SK-N-SH (cell line): ENCODE measurements around the gene PROX1. TPM values are rescaled to one million over a fixed set of nuclear protein-coding genes. Genes with fewer than 3 reads are reported as not detected.

Experiments
- CTCF ChIA-PET: fragments of 300-600, 350-600 bp; formaldehyde crosslinking; extraction: SDS; loops from one replicate; lab custom pipeline; 2021; lab: Yijun Ruan, JAX
- POLR2A ChIA-PET: fragments of 350-600 bp; sonication (Branson Sonifier 250); formaldehyde crosslinking; extraction: SDS; loops from one replicate; lab custom pipeline; 2020; ENCODE audit warnings: antibody characterized with exemption, inconsistent platforms; lab: Yijun Ruan, JAX
- DNase-seq: peaks from one replicate; pipeline ENCODE4 v3.0.0; 2012
- H2AFZ ChIP-seq: fragments of 200-600 bp; sonication (generic); 2 replicates; pipeline ENCODE4 v1.8.1; 2016; ENCODE audit warnings: antibody characterized with exemption, mild to moderate bottlenecking, low read depth
- H3F3A ChIP-seq: fragments of 200-600 bp; sonication (generic); replicated peaks from 2 replicates; pipeline ENCODE3; 2016; ENCODE audit warnings: antibody characterized with exemption, mild to moderate bottlenecking; ENCODE audit not compliant: insufficient read depth
- H3K27ac ChIP-seq, 2 experiments: fragments of 200-500 bp in 1 of 2; fragments of 200-600 bp in 1 of 2; sonication (Bioruptor generic) in 1 of 2; sonication (generic), shearing (Covaris generic) in 1 of 2; 2 replicates each; pipeline versions ENCODE4 v1.5.1 to v1.6.1; 2014 to 2016; ENCODE audit warnings: low read depth in 2 of 2, inconsistent platforms in 1 of 2, low read length in 1 of 2, mild to moderate bottlenecking in 1 of 2, mixed read lengths in 1 of 2
- H3K27me3 ChIP-seq: fragments of 200-600 bp; sonication (generic), shearing (Covaris generic); 2 replicates; pipeline ENCODE4 v1.6.1; 2016; ENCODE audit warnings: mixed run types; ENCODE audit not compliant: insufficient read depth
- H3K36me3 ChIP-seq, 2 experiments: fragments of 200-500 bp in 1 of 2; fragments of 200-600 bp in 1 of 2; sonication (Bioruptor generic) in 1 of 2; sonication (generic) in 1 of 2; replicated peaks in 1 of 2; 2 replicates each; pipeline versions ENCODE3 to v1.5.1; 2014 to 2016; ENCODE audit warnings: low read length in 1 of 2, mild to moderate bottlenecking in 1 of 2; ENCODE audit not compliant: insufficient read depth in 2 of 2, control insufficient read depth in 1 of 2
- H3K4me1 ChIP-seq, 2 experiments: fragments of 200-500 bp in 1 of 2; fragments of 200-600 bp in 1 of 2; sonication (Bioruptor generic) in 1 of 2; sonication (generic), shearing (Covaris generic) in 1 of 2; 2 replicates each; pipeline versions ENCODE4 v1.5.1 to v1.6.1; 2014 to 2016; ENCODE audit warnings: low read depth in 1 of 2, low read length in 1 of 2, mixed run types in 1 of 2; ENCODE audit not compliant: insufficient read depth in 2 of 2, control insufficient read depth in 1 of 2
- H3K4me2 ChIP-seq: fragments of 200-600 bp; sonication (generic), shearing (Covaris generic); 2 replicates; pipeline ENCODE4 v1.6.1; 2017; ENCODE audit warnings: mixed run types
- H3K4me3 ChIP-seq, 2 experiments: fragments of 200-500 bp in 1 of 2; fragments of 200-600 bp in 1 of 2; sonication (Bioruptor generic) in 1 of 2; sonication (generic), shearing (Covaris generic) in 1 of 2; 2 replicates each; pipeline versions ENCODE4 v1.5.1 to v1.8.1; 2014 to 2016; ENCODE audit warnings: low read depth in 2 of 2, inconsistent platforms in 1 of 2, low read length in 1 of 2, mild to moderate bottlenecking in 1 of 2, mixed read lengths in 1 of 2, moderate library complexity in 1 of 2
- H3K79me2 ChIP-seq: fragments of 200-600 bp; sonication (generic); 2 replicates; pipeline ENCODE4 v1.8.1; 2017; ENCODE audit warnings: mild to moderate bottlenecking; ENCODE audit not compliant: insufficient read depth
- H3K9ac ChIP-seq: fragments of 200-600 bp; sonication (generic); 2 replicates; pipeline ENCODE4 v1.6.1; 2017; ENCODE audit warnings: mixed run types
- H3K9me2 ChIP-seq: fragments of 200-600 bp; sonication (generic); 2 replicates; pipeline ENCODE4 v1.6.1; 2017; ENCODE audit warnings: mixed run types
- H3K9me3 ChIP-seq: fragments of 200-600 bp; sonication (generic); 2 replicates; pipeline ENCODE4 v1.6.1; 2017; ENCODE audit warnings: mixed run types, mild to moderate bottlenecking, moderate library complexity
- H4K20me1 ChIP-seq: fragments of 200-600 bp; sonication (generic); 2 replicates; pipeline ENCODE4 v1.6.1; 2017; ENCODE audit warnings: mild to moderate bottlenecking, mixed run types; ENCODE audit not compliant: insufficient read depth
- CHD2 ChIP-seq: fragments of 150-350 bp; IDR thresholded peaks from 2 replicates; pipeline ENCODE4 v1.6.1; 2018; ENCODE audit warnings: low read length; ENCODE audit not compliant: partially characterized antibody
- CTCF ChIP-seq: fragments of 200-600 bp; sonication (generic); IDR thresholded peaks from 2 replicates; pipeline ENCODE4 v1.6.1; 2017; ENCODE audit warnings: antibody characterized with exemption, mild to moderate bottlenecking, moderate library complexity
- ELF1 ChIP-seq: IDR thresholded peaks from 2 replicates; pipeline ENCODE4 v1.4.0; 2012
- EZH2phosphoT487 ChIP-seq: fragments of 200-600 bp; sonication (generic); IDR thresholded peaks from 2 replicates; pipeline ENCODE4 v1.6.1; 2017; ENCODE audit warnings: low read depth, mixed run types, mild to moderate bottlenecking, antibody characterized with exemption, moderate library complexity, borderline replicate concordance
- FOXJ3 ChIP-seq: sonication (generic); formaldehyde crosslinking; IDR thresholded peaks from 2 replicates; pipeline ENCODE4 v1.5.1; 2020; ENCODE audit warnings: mild to moderate bottlenecking, missing genetic modification reagents
- FOXM1 ChIP-seq: IDR thresholded peaks from 2 replicates; pipeline ENCODE4 v1.4.0; 2012; ENCODE audit warnings: low read depth, mild to moderate bottlenecking
- GABPA ChIP-seq: IDR thresholded peaks from 2 replicates; pipeline ENCODE4 v1.4.0; 2012; ENCODE audit warnings: low read depth, mild to moderate bottlenecking
- GATA2 ChIP-seq: sonication (generic); formaldehyde crosslinking; IDR thresholded peaks from 2 replicates; pipeline ENCODE4 v1.5.0; 2020; ENCODE audit warnings: mild to moderate bottlenecking, missing genetic modification reagents
- IRF3 ChIP-seq: fragments of 150-350 bp; IDR thresholded peaks from 2 replicates; pipeline ENCODE4 v1.6.1; 2016; ENCODE audit warnings: mild to moderate bottlenecking, low read depth, low read length
- JUND ChIP-seq: IDR thresholded peaks from 2 replicates; pipeline ENCODE4 v1.4.0; 2012
- MAX ChIP-seq: IDR thresholded peaks from 2 replicates; pipeline ENCODE4 v1.4.0; 2012; ENCODE audit warnings: low read depth
- NRF1 ChIP-seq: IDR thresholded peaks from 2 replicates; pipeline ENCODE4 v1.6.1; 2012; ENCODE audit warnings: low read depth, mild to moderate bottlenecking, low read length
- POLR2AphosphoS5 ChIP-seq: IDR thresholded peaks from 2 replicates; pipeline ENCODE4 v1.6.1; 2012; ENCODE audit warnings: low read depth, low read length
- REST ChIP-seq: IDR thresholded peaks from 2 replicates; pipeline ENCODE4 v1.6.1; 2012; ENCODE audit warnings: mild to moderate bottlenecking, low read depth, low read length, moderate library complexity
- RFX5 ChIP-seq: IDR thresholded peaks from 2 replicates; pipeline ENCODE4 v1.6.1; 2012; ENCODE audit warnings: mild to moderate bottlenecking, improper control_type of control experiment, low read length
- SIN3A ChIP-seq: IDR thresholded peaks from 2 replicates; pipeline ENCODE4 v1.6.1; 2012; ENCODE audit warnings: low read depth, mild to moderate bottlenecking, low read length, moderate library complexity, borderline replicate concordance
- SMC3 ChIP-seq: IDR thresholded peaks from 2 replicates; pipeline ENCODE4 v1.6.1; 2012; ENCODE audit warnings: low read depth, low read length, improper control_type of control experiment
- TAF1 ChIP-seq: IDR thresholded peaks from 2 replicates; pipeline ENCODE4 v1.6.1; 2012; ENCODE audit warnings: low read depth, mild to moderate bottlenecking, low read length, moderate library complexity, borderline replicate concordance
- USF1 ChIP-seq: IDR thresholded peaks from 2 replicates; pipeline ENCODE4 v1.4.0; 2012; ENCODE audit warnings: low read depth, borderline replicate concordance
- ZBTB33 ChIP-seq: IDR thresholded peaks from 2 replicates; pipeline ENCODE4 v1.4.0; 2012; ENCODE audit warnings: low read depth, borderline replicate concordance
- WGBS: methylation state at CpG from one replicate; pipeline ENCODE4 v1.1.6; 2017; ENCODE audit warnings: low lambda C conversion rate; 5-methylcytosine and 5-hydroxymethylcytosine counted together
- polyA plus RNA-seq, 3 experiments: library from polyadenylated mRNA; depleted of rRNA; stranded (reverse); fragments of >200 nt; gene quantifications; 2 replicates each; pipeline ENCODE4 v1.2.3, GENCODE V29; 2012

The PROX1 gene
- polyA plus RNA-seq, 1 of the 3 experiments (the other 2 are of a cell fraction) = 0.25 TPM

- H3K9me3 ChIP-seq = no peaks in the 10 kb centered on the region
- H3K9ac ChIP-seq = no peak overlapping the region
- H3K79me2 ChIP-seq = no peaks in the 10 kb centered on the region
- no peaks in the 10 kb centered on the region for H3K36me3 ChIP-seq
- no peak for DNase-seq
- H3K4me1 ChIP-seq = no peaks in the 10 kb centered on the region; a peak in 1 of 4 replicates
- H2AFZ ChIP-seq = no peak overlapping the region
- no peaks in the 10 kb centered on the region for H4K20me1 ChIP-seq
- H3F3A ChIP-seq = no peaks in the 10 kb centered on the region
- H3K27ac ChIP-seq = no peak overlapping the region
- no peak overlapping the region for H3K4me3 ChIP-seq
- 12% methylated on average over 1 of the region's 1 CpG for WGBS
- no peaks in the 10 kb centered on the region for H3K9me2 ChIP-seq
- POLR2A ChIA-PET = no interaction called here
- H3K4me2 ChIP-seq = no peak overlapping the region
- no peaks in the 10 kb centered on the region for H3K27me3 ChIP-seq
- CTCF ChIA-PET = no interaction called here
- TF ChIP-seq ELF1 (no peak), FOXM1 (no peak), ZBTB33 (no peak), IRF3 (no peak), CTCF (no peak), GATA2 (CRISPR knock-in tag) (no peak), JUND (no peak), SMC3 (no peak), MAX (no peak), TAF1 (no peak), GABPA (no peak), RFX5 (no peak), NRF1 (no peak), CHD2 (no peak), SIN3A (no peak), USF1 (no peak), EZH2phosphoT487 (no peak), FOXJ3 (CRISPR knock-in tag) (no peak), POLR2AphosphoS5 (no peak), REST (no peak)
Measured at GRCh38 chr1:214074477-214074876, 86.7 kb downstream of the PROX1 start.
